Mononuclear cell (primary cell): ENCODE measurements around the gene TSEN15. TPM values are rescaled to one million over a fixed set of nuclear protein-coding genes. Genes with fewer than 3 reads are reported as not detected.
"Not testable (repeated sequence)": the region's sequence is repeated elsewhere in the genome, so short reads cannot be mapped to it uniquely, and the experiment has no call there.

Experiments
- H3K27me3 ChIP-seq: 2 replicates; pipeline ENCODE4 v1.6.0; 2011; ENCODE audit warnings: low read length, control low read depth; ENCODE audit not compliant: insufficient read depth
- H3K4me1 ChIP-seq: 2 replicates; pipeline ENCODE4 v1.5.1; 2011; ENCODE audit warnings: mild to moderate bottlenecking, low read length, control low read depth; ENCODE audit not compliant: insufficient read depth
- H3K4me3 ChIP-seq: 2 replicates; pipeline ENCODE4 v1.5.1; 2011; ENCODE audit warnings: mild to moderate bottlenecking, low read length, moderate library complexity
- H3K9me3 ChIP-seq: 2 replicates; pipeline ENCODE4 v1.5.1; 2011; ENCODE audit warnings: low read depth, mild to moderate bottlenecking, control low read depth, low read length
- total RNA-seq: library from RNA; depleted of rRNA; stranded (reverse); fragments of >200 nt; gene quantifications from one replicate; pipeline ENCODE4 v1.2.3, GENCODE V29; 2012

Gene TSEN15
- total RNA-seq, 1 donor, result 23.2 TPM

DNA sequence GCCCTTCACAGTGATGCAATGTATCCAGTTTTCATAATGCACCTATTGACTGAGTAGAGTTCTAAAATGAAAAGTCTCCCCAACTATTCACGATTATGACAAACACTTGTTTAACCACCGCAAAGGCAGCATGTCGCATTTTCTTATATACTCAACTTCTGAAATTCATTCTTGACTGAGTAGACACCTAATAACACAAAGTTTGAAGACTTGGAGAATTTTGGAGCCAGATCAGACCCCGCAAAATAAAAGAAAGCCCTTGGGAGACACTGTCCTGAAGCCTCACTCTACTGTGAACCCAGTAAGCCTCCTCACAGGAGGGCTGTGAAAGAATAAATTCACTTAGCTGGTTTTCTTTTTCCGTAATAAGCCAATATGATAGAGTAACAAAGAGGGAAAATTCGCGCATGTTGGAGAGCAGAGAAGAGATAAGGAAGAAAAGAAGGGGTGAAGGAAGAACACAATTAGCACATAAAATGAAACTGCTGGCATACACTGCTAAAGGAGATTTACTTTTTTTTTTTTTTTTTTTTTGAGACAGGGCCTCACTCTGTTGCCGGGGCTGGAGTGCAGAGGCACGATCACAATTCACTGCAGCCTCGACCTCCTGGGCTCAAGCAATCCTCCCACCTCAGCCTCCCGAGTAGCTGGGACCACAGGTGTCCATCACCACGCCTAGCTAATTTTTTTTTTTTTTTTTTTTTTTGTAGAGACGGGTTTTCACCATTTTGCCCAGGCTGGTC lies 13.5 kb upstream of the TSEN15 start:
- H3K9me3 ChIP-seq, result no peaks in the 10 kb centered on the region
- no peak overlapping the region for H3K4me3 ChIP-seq
- peaks cover 48% of the 10 kb centered on the region for H3K27me3 ChIP-seq
- peaks cover 24% of the 10 kb centered on the region for H3K4me1 ChIP-seq

DNA sequence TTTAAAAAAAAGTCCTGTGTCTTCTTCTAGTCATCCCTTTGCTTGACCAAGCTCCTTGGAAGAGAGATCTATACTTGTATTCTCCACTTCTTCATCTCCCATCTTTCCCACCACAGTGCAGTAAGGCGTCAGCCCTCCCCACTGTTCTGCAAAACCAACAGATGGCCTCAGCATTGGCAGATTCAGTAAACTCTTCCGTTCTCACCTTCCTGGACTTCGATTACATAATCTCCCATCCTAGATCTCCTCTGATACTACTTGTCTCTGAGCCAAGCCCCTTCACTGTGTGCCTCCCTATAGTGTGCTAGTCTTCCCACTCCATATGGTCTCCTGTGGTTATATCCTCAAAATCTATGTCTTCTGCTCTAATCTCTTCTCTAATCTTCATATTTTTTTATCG lies 12.4 kb upstream of the TSEN15 start:
- H3K4me3 ChIP-seq, result no peak overlapping the region
- H3K9me3 ChIP-seq, result no peaks in the 10 kb centered on the region
- peaks cover 24% of the 10 kb centered on the region for H3K4me1 ChIP-seq
- H3K27me3 ChIP-seq, result peaks cover 48% of the 10 kb centered on the region

DNA sequence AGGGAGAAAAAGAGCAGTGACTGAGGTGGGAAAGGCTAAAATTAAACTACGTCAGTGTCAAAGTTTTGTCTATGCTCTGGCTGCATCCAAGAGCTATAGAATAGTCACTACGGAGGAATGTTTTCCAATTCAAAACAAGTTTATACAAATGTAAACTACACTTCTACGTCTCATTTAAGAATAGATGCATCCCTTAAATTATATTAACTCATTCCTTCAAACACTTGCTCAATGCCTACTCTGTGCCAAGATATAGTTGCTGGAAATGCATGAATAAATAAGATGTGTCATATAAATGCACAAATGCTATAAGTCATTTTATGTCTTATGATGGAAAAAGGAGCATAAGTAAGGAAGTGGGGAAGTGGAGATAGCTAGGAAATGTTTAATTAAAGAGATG lies 9.8 kb upstream of the TSEN15 start:
- Histone ChIP-seq H3K4me3 (no peak overlapping the region), H3K9me3 (no peaks in the 10 kb centered on the region), H3K4me1 (peaks cover 13% of the 10 kb centered on the region), H3K27me3 (peaks cover 30% of the 10 kb centered on the region)

DNA sequence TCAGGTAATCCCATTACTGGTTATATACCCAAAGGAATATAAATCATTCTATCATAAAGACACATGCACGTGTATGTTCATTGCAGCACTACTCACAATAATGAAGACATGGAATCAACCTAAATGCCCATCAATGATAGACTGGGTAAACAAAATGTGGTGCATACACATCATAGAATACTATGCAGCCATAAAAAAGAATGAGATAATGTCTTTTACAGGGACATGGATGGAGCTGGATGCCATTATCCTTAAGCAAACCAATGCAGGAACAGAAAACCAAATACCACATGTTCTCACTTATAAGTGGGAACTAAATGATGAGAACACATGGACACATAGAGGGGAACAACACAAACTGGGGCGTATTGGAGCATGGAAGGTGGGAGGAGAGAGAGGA lies 8.2 kb upstream of the TSEN15 start:
- not testable (repeated sequence) for H3K4me1 ChIP-seq, H3K9me3 ChIP-seq, H3K4me3 ChIP-seq
- H3K27me3 ChIP-seq, result peaks cover 22% of the 10 kb centered on the region

DNA sequence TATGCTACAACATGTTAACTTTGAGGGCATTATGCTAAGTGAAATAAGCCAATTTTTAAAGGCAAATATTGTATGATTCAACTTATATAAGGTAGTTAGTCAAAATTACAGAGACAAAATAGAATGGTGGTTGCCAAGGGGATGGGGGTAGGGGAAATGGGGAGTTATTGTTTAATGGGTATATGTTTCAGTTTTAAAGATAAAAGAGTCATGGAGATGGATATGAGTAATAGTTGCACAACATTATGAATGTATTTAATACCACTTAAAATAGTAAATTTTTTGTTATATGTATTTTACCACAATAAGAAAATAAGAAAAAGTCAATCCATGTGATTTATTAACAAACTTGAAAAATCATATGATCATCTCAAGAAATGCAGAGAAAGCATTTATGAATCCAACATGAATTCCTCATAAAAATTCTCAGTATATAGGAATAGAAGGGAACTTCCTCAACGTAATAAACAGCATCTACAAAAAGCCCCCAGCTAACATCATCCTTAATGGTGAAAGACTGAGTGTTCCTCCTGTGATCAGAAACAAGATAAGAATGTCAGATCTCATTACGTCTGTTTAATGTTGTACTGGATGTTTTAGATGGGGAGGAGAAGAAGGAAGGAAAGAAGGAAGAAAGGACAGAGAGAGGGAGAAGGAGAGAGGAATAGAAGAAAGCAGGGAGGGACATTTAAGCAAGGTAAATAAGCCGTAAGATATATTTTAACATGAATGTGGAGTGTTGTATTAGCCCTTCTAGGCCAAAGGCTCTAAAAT lies 6.7 kb upstream of the TSEN15 start:
- Histone ChIP-seq H3K9me3 (no peaks in the 10 kb centered on the region), H3K4me1 (no peaks in the 10 kb centered on the region), H3K27me3 (peaks cover 19% of the 10 kb centered on the region), H3K4me3 (no peak overlapping the region)

DNA sequence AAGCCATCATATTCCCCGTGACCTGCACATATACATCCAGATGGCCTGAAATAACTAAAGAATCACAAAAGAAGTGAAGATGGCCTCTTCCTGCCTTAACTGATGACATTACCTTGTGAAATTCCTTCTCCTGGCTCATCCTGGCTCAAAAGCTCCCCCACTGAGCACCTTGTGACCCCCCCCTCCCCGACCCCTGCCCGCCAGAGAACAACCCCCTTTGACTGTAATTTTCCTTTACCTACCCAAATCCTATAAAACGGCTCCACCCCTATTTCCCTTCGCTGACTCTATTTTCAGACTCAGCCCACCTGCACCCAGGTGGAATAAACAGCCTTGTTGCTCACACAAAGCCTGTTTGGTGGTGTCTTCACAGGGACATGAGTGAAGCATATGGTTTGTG lies 4.0 kb upstream of the TSEN15 start:
- H3K9me3 ChIP-seq, H3K4me3 ChIP-seq: not testable (repeated sequence)
- Histone ChIP-seq H3K27me3 (peaks cover 12% of the 10 kb centered on the region), H3K4me1 (peaks cover 15% of the 10 kb centered on the region)

DNA sequence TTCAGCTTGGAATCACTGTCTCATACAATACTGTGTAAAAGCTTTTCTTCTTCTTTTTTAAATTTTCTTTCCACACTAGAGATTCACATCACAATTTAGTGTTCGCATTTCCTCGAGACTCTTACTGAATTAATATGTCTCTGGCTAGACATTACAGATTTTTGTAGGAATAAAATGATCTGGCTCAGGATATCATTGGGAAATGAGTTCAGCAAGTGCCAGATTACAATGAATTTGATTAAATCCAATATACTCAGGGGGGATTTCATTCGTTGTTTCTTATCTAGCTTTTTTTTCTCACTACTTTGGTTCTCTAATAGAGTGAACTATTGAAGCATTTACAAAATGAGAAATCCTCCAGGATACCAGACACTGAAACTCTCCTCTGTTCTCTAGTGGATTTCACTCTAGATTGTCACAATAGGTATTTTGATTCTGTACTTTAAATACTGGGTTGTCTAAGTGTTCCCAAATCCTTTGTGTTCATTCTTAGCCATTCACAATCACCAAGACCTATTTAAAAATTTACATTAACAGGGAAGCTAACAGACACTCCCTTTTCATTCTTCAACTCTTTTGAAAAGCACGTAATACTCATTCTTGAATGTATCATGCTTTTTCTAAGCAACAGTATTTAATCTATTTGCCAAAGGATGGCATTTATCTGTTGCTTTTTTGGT lies 2.8 kb upstream of the TSEN15 start:
- Histone ChIP-seq H3K9me3 (no peaks in the 10 kb centered on the region), H3K27me3 (peaks cover 11% of the 10 kb centered on the region), H3K4me1 (peaks cover 21% of the 10 kb centered on the region), H3K4me3 (no peak overlapping the region)

DNA sequence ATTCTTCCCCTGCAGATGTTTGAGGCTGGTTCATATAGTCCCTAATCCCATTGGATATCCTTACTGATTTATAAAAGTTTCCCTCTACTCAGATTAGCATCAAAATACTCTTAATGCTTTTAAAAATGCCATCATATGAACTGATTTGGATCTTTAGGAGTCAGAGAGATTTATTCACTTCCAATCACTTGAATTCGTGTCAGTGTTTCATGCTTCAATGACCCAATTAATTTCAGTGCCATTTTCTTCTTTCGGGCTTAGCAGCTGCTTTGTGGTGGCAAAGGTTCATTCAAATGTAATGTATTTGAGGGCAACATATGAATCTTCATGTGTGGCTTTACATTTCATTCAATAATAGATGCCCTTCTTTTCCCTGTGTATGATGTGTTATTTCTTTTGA lies 2.2 kb upstream of the TSEN15 start:
- Histone ChIP-seq H3K27me3 (peaks cover 11% of the 10 kb centered on the region), H3K4me3 (no peak overlapping the region), H3K9me3 (no peaks in the 10 kb centered on the region), H3K4me1 (peaks cover 21% of the 10 kb centered on the region)

DNA sequence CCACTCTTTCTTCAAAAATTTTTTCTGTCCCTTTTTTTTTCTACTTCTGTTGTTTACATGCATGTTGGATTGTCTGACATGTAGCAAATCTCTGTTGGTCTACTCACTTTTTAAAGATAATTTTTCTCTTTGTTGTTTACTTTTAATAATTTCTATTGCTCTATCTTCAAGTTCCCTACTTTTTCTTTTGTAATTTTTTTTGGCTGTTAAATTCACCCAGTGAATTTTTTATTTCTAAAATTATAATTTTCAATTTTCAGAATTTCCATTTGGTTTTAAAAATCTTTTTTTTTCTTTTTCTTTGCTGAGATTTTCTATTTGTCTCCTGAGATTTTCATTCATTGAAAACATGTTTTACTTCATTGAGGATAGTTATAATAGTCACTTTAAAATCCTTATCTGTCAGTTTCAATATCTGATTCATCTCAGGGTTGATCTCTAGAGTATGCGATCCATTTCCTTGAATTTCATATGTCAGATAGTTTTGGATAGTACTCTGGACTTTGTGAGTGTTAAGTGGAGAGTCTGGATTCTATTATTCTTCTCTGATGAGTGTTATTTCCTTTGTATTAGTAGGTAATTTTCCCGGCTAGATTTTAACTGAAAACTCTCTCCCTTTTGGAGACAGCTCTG lies 1.6 kb upstream of the TSEN15 start:
- H3K9me3 ChIP-seq, result no peaks in the 10 kb centered on the region
- H3K4me1 ChIP-seq, result peaks cover 21% of the 10 kb centered on the region
- H3K27me3 ChIP-seq, result peaks cover 11% of the 10 kb centered on the region
- H3K4me3 ChIP-seq, result no peak overlapping the region

DNA sequence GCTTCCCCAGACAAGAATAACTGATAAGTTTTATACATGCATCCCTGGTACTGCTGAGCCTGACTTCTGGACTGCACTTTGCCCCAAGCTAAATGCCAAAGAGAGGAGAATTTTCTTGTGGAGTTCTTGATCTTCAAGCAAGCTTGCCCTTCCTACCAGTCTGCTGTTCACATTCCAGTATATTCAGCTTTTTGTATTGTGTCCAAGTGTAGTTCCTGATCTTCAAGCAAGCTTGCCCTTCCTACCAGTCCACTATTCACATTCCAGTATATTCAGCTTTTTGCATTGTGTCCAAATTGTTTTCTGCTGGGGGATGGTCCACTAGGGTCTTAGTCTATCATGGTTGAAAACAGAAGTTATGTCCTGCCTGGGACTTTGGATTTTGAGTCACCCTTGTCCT lies 894 bp upstream of the TSEN15 start:
- Histone ChIP-seq H3K4me1 (peaks cover 21% of the 10 kb centered on the region), H3K9me3 (no peaks in the 10 kb centered on the region), H3K27me3 (peaks cover 11% of the 10 kb centered on the region), H3K4me3 (no peak overlapping the region)

DNA sequence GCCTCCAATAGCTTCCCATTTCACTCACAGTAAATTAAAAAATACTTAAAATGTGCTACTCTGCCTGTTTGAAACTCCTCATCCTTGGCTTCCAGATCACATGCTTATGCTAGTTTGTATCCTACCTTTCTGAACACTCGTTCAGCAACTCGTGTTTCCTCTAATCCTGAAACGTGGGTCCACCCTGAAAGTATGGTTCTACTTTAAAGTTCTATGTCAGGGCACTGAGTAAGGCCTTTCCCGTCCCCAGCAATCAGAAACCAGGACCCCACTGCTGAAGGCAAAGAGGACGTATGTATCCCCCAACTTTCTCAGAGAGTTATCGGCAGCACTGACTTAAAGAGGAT lies 419 bp upstream of the TSEN15 start:
- peak overlapping the region; percentile 96 for H3K4me3 ChIP-seq
- H3K27me3 ChIP-seq, result peaks cover 11% of the 10 kb centered on the region
- peaks cover 21% of the 10 kb centered on the region for H3K4me1 ChIP-seq

DNA sequence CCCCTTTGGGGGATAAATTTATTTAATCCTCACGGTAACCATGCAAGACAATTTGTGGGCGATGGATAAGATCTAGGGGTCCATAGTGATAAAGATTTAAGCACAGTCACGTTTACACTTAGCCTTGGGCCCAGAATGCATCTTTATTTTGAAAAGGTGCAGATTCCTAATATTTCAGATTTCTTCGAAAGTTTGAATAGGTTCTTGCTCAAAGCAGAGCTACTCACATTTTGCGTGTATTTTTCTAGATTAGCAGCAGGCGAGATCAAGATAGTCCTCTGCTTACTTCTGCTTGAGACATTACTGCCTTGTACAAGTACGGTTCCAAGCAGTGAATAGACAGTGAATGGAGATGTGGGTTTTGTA lies 647 bp downstream of the TSEN15 start:
- no peaks in the 10 kb centered on the region for H3K9me3 ChIP-seq
- H3K4me3 ChIP-seq, result peak overlapping the region; percentile 96
- H3K27me3 ChIP-seq, result peaks cover 11% of the 10 kb centered on the region
- peaks cover 21% of the 10 kb centered on the region for H3K4me1 ChIP-seq

More for the DNA sequence above, 419 bp upstream of the TSEN15 start:
- H3K9me3 ChIP-seq, result no peaks in the 10 kb centered on the region

DNA sequence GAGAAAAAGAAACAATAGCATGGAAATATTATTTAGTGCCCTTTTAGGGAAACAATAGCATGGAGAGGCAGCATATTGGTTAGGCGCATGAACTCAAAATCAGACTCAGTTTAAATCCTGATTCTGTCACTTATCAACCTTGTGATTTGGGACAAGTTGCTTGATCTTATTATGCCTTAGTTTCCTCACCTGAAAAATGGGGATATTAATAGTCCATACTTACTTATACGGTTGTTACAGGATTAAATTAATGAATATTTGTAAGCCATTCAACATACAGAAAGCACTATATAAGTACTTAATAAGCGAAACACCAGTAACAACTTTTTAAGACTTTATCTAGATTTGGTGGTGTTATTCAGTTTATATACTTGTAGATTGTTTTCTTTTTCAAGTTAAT lies 1.2 kb downstream of the TSEN15 start:
- Histone ChIP-seq H3K9me3 (no peaks in the 10 kb centered on the region), H3K27me3 (peaks cover 11% of the 10 kb centered on the region), H3K4me1 (peaks cover 21% of the 10 kb centered on the region), H3K4me3 (no peak overlapping the region)

DNA sequence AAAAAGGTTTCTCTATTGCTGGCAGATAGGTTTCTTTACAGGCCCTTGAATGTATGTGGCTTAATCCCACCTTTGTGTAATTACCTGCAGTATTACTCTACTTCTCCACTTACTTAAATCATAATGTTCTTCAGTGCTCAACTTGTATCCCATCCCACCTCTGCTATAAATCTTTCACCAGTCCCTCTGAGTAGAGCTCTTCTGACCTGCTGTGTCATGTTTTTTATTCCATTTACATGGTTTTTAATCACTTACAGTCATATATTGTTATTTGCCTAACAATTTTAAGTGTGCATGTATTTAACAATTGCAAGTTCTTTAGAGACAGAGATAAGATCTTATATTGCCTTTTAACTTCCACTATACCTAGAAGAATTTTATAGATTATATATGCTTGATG lies 2.4 kb downstream of the TSEN15 start:
- no peak overlapping the region for H3K4me3 ChIP-seq
- peaks cover 21% of the 10 kb centered on the region for H3K4me1 ChIP-seq
- peaks cover 11% of the 10 kb centered on the region for H3K27me3 ChIP-seq
- H3K9me3 ChIP-seq, result no peaks in the 10 kb centered on the region

DNA sequence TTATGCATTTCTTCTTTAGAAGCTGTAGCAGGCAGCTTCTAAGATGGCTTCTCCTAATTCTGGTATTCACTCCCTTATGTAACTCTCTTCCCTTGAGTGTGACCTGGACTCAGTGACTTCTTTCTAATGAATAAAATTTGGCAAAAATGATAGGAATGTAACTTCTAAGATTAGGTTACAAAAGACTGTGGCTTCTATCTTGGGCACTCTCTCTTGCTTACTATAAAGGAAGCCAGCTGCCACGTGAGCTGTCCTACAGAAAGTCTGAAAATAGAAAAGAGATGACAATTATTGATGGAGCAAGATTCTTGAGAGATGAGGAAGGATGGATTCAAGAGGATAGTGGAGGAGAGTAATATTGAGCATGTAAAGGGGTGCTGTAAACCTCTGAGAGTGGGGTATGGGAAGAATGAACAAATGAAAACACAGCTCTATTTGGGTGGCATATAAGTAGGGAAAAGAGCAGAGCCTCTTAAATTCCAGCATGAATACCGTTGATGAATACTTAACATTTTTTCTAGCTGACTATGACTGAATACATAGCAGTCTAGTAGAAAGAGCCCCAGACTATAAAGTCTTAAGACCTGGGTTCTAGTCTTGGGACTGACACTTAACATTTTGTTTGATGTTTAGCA lies 5.5 kb downstream of the TSEN15 start:
- no peak overlapping the region for H3K4me3 ChIP-seq
- no peaks in the 10 kb centered on the region for H3K27me3 ChIP-seq
- peaks cover 11% of the 10 kb centered on the region for H3K4me1 ChIP-seq
- no peaks in the 10 kb centered on the region for H3K9me3 ChIP-seq
